Ectodermal cell (in vitro differentiated cells): ENCODE data around the gene MYO1E. TPM values are rescaled to one million over a fixed set of nuclear protein-coding genes. Genes with fewer than 3 reads are reported as not detected.

Source experiments
- H3K27ac ChIP-seq: 2 replicates; pipeline ENCODE4 v1.7.0; 2013; ENCODE audit warnings: mild to moderate bottlenecking, low read depth, low read length; ENCODE audit not compliant: insufficient read depth, poor library complexity, severe bottlenecking
- H3K27me3 ChIP-seq: 2 replicates; pipeline ENCODE4 v1.7.0; 2013; ENCODE audit warnings: mild to moderate bottlenecking, low read length; ENCODE audit not compliant: insufficient read depth, control insufficient read depth, poor library complexity, severe bottlenecking
- H3K36me3 ChIP-seq: one replicate; pipeline ENCODE4 v1.7.0; 2013; ENCODE audit warnings: low read length; ENCODE audit not compliant: control insufficient read depth, insufficient read depth
- H3K4me1 ChIP-seq: one replicate; pipeline ENCODE4 v1.7.0; 2013; ENCODE audit warnings: low read length; ENCODE audit not compliant: control insufficient read depth, insufficient read depth
- H3K4me3 ChIP-seq: 2 replicates; pipeline ENCODE4 v1.7.0; 2013; ENCODE audit warnings: low read depth, low read length, control low read depth; ENCODE audit not compliant: insufficient read depth
- H3K9me3 ChIP-seq: 2 replicates; pipeline ENCODE4 v1.7.0; 2013; ENCODE audit warnings: mild to moderate bottlenecking, low read length, moderate library complexity; ENCODE audit not compliant: control insufficient read depth
- WGBS, 2 experiments: methylation state at CpG; one replicate each; pipeline ENCODE4 v1.1.7; 2013; ENCODE audit warnings: missing lambda C conversion rate in 2 of 2; 5-methylcytosine and 5-hydroxymethylcytosine counted together
- polyA plus RNA-seq, 4 experiments: library from polyadenylated mRNA; stranded (reverse); fragments of 50-300 nt; gene quantifications; one replicate each; pipeline ENCODE4 v1.2.3, GENCODE V29; 2013

Gene MYO1E
- 44.2 TPM for polyA plus RNA-seq (2013, experiment 1 of 4)
- 48.8 TPM for polyA plus RNA-seq (2013, experiment 2 of 4)
- polyA plus RNA-seq (2013, experiment 3 of 4), result 21.7 TPM
- 20.0 TPM for polyA plus RNA-seq (2013, experiment 4 of 4)

DNA sequence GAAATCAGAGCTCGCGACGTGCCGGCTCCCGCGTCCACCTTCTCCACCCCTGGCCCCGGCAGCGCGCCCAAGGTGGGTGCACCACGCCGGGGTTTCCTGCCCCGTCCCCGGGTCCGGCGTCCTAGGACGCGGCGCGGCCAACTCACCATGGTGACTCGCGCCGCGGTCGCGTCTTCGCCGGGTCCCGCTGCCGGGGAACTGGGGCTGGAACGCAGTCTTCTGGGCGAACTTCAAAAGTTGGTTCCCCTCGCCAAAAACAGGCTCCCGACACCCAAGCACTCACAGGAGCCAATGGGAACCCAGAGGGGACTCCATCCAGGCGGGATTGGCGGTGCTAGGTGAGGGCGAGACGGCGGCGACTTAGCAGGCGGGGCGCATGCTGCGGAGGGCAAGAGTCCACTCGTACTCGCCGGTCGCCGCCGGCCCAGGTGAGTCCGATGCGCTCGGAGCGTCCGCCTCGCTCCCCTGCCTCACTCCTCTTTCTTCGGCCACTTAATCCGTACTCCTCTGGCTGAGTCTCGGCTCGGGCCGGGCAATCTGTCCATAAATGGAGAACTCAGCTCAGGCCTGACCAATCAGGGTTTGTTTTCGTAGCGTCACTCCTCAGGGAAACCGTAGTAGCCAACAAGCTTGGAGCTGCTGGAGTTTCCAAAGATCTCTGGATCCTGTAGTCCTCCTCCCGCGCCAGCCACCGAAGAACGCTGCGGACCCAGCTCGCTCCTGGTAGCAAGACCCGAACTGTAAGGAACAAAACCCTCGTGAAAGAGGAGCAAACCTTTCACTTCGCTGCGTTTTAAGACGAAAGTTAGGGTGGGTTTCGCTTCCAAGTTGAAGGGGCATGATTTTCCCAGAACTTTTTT lies at the start of gene MYO1E:
MYO1E (minus strand) TSS at position 520 of the 860 bp plus-strand sequence; CDS start at position 149, 371 bp downstream.
- 0% methylated on average over 74 of the region's 74 CpGs for WGBS, 2 experiments
- Histone ChIP-seq H3K36me3 (no peaks in the 10 kb centered on the region), H3K4me3 (peak within 1 kb of the TSS; percentile 72), H3K9me3 (no peaks in the 10 kb centered on the region), H3K27me3 (peaks cover 15% of the 10 kb centered on the region), H3K27ac (no peak within 1 kb of the TSS), H3K4me1 (no peaks in the 10 kb centered on the region)

DNA sequence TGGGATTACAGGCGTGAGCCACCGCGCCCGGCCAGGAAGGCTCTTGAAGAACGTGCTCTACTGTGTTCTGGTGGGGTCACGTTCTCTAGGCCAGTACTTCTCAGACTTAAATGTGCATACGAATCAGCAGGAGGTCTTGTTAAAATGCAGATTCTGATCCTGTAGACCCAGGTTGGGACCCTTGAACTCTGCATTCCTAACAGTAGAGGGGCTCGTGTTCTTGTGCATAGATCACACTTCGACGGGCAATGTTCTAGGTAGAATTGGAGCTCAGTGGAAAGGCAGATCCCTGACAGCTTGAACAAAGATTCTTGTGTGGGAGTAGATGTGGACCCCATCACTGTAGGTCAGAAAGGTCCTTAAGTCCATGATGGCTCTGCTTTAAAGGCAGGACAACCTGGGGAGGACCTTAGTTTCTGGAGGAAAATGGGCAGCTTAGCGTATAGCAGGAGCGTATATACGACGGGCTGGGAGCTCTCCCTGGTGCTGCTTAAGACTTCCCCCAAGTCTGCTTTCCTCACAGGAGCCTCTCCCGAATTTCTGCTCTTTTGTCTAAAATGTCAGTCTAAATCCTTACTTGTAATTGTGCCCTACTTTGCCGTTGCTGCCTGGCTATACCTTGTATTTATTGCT lies 48.4 kb upstream of the MYO1E start:
- Histone ChIP-seq H3K9me3 (no peaks in the 10 kb centered on the region), H3K4me3 (no peak overlapping the region), H3K4me1 (no peaks in the 10 kb centered on the region), H3K36me3 (no peaks in the 10 kb centered on the region), H3K27me3 (no peaks in the 10 kb centered on the region), H3K27ac (no peak overlapping the region)
- WGBS, 2 experiments, result 26 to 27% methylated on average over 12 of the region's 16 CpGs

DNA sequence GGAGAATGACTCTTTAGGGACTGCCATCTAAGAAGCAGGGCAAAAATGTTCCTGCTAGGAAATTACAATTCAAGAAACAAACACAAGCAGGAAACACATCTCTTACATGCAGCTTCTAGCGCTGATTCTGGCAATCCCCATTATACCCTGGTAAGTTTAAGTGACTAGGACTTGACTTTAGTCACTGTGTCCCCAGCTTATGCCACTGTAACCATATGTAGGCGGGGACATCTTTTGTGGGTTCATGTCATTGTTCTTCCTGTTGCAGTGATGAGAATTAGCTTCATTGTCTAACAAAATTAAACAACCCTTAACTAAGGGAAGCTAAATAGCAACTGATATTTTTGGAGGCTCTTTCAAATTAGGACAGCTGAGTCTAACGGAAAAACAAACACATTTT lies 47.4 kb upstream of the MYO1E start:
- Histone ChIP-seq H3K36me3 (no peaks in the 10 kb centered on the region), H3K27ac (no peak overlapping the region), H3K4me1 (no peaks in the 10 kb centered on the region), H3K27me3 (no peaks in the 10 kb centered on the region), H3K9me3 (no peaks in the 10 kb centered on the region), H3K4me3 (no peak overlapping the region)
- 86 to 92% methylated on average over 3 of the region's 3 CpGs for WGBS, 2 experiments

GRCh38 chr15:59419170-59419569 lies 46.5 kb upstream of the MYO1E start:
- no peaks in the 10 kb centered on the region for H3K27me3 ChIP-seq
- H3K4me1 ChIP-seq, result no peaks in the 10 kb centered on the region
- H3K9me3 ChIP-seq, result no peaks in the 10 kb centered on the region
- 88 to 90% methylated on average over 1 of the region's 1 CpG for WGBS, 2 experiments
- H3K27ac ChIP-seq, result no peak overlapping the region
- H3K36me3 ChIP-seq, result no peaks in the 10 kb centered on the region
- H3K4me3 ChIP-seq, result no peak overlapping the region

- Histone ChIP-seq H3K36me3 (no peaks in the 10 kb centered on the region), H3K4me3 (no peak overlapping the region), H3K27ac (no peak overlapping the region), H3K27me3 (no peaks in the 10 kb centered on the region), H3K9me3 (no peaks in the 10 kb centered on the region), H3K4me1 (no peaks in the 10 kb centered on the region)
- 82 to 83% methylated on average over 4 of the region's 4 CpGs for WGBS, 2 experiments
These were observed 44.1 kb upstream of the MYO1E start for GRCh38 chr15:59416816-59417215.

DNA sequence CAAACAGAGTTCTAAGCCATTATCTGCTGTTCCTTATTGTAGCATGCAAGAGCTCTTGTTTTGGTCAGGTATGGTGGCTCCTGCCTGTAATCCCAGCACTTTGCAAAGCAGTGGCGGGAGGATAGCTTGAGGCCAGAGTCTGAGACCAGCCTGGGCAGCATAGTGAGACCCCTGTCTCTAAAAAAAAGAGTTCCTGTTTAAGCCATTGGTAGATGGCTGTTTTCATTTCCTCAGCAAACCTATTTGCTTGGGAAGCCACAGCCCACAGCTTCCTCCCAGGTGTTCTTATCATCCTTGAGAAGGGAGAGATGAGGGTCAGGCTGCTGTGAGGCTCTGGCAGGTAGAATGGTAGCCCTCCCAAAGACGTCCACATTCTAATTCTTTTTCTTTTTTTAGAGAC lies 40.9 kb upstream of the MYO1E start:
- WGBS, 2 experiments, result 72 to 85% methylated on average over 2 of the region's 2 CpGs
- Histone ChIP-seq H3K27me3 (no peaks in the 10 kb centered on the region), H3K4me1 (no peaks in the 10 kb centered on the region), H3K9me3 (no peaks in the 10 kb centered on the region), H3K4me3 (no peak overlapping the region), H3K27ac (no peak overlapping the region), H3K36me3 (no peaks in the 10 kb centered on the region)

GRCh38 chr15:59410391-59410896 lies 37.8 kb upstream of the MYO1E start:
- Histone ChIP-seq H3K36me3 (no peaks in the 10 kb centered on the region), H3K9me3 (no peaks in the 10 kb centered on the region), H3K27me3 (no peaks in the 10 kb centered on the region), H3K4me1 (no peaks in the 10 kb centered on the region), H3K4me3 (no peak overlapping the region), H3K27ac (no peak overlapping the region)
- WGBS, 2 experiments, result 72 to 88% methylated on average over 2 of the region's 2 CpGs

DNA sequence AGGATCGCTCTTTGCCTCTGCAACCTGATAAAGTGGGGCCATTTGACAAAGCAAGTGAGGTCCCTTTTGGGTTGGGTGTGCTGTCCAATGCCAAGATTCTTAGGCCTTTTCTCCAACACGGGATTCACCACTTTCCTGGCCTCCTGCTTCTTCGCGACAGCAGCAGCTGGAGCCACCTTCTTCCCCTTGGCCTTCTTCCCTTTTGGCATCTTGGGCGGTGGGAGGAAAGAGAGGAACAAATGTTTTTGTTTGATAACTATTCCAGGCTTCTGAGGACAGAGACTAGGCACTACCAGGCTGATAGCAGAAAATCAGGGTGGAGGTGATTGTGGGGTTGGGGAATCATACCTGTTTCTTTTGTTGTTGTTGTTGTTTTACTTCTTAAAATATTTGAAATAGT lies 35.3 kb upstream of the MYO1E start:
- 96 to 98% methylated on average over 5 of the region's 5 CpGs for WGBS, 2 experiments
- no peak overlapping the region for H3K4me3 ChIP-seq
- H3K27me3 ChIP-seq, result no peaks in the 10 kb centered on the region
- no peak overlapping the region for H3K27ac ChIP-seq
- no peaks in the 10 kb centered on the region for H3K36me3 ChIP-seq
- H3K9me3 ChIP-seq, result no peaks in the 10 kb centered on the region
- H3K4me1 ChIP-seq, result no peaks in the 10 kb centered on the region

DNA sequence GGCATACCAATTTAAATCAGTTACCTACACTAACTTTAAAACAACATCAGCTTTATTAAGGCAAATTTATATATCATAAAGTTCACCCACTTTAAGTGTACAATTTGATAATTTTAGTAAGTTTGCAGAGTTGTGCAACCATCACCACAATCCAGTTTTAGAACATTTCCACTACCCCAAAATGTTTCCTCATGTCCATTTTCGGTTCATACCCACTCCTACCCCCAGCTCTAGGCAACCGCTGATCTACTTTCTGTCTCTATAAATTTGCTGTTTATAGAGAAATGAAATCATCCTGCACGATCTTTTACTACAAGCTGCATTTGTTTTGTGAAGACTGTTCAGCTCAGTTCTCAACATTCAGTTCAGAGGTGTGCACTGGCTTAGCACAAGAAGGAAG lies 33.8 kb upstream of the MYO1E start:
- WGBS, 2 experiments, result 62 to 68% methylated on average over 2 to 3 of the region's 3 CpGs
- Histone ChIP-seq H3K27me3 (no peaks in the 10 kb centered on the region), H3K4me3 (no peak overlapping the region), H3K27ac (no peak overlapping the region), H3K36me3 (no peaks in the 10 kb centered on the region), H3K9me3 (no peaks in the 10 kb centered on the region), H3K4me1 (no peaks in the 10 kb centered on the region)

DNA sequence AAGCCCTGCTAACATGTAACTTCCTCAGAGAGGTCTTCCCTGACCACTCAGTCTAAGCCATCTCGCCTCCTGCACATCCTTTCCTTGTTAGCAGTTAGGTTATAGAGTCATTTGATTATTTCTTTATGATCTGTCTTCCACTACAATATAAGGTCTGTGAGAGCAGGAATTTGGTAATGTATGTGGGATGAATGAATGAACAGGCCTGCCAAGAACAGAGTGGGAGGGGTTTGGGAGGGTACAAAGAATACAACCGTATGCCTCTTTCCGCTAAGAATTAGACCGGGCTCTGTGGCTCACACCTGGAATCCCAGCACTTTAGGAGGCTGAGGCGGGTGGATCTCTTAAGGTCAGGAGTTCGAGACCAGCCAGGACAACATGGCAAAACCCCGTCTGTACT lies 32.4 kb upstream of the MYO1E start:
- no peaks in the 10 kb centered on the region for H3K4me1 ChIP-seq
- WGBS, 2 experiments, result 78 to 87% methylated on average over 6 to 7 of the region's 7 CpGs

More for the DNA sequence above, 32.4 kb upstream of the MYO1E start:
- H3K27me3 ChIP-seq, result no peaks in the 10 kb centered on the region
- no peaks in the 10 kb centered on the region for H3K36me3 ChIP-seq
- no peaks in the 10 kb centered on the region for H3K9me3 ChIP-seq
- no peak overlapping the region for H3K27ac ChIP-seq
- no peak overlapping the region for H3K4me3 ChIP-seq
